Cortex of kidney (tissue), 1 donor: ENCODE data around the gene KLHL26.
"Not testable (repeated sequence)": the region's sequence is repeated elsewhere in the genome, so short reads cannot be mapped to it uniquely, and the experiment has no call there.

Experiments
- DNase-seq: peaks from one replicate; lab custom pipeline; 2025; lab: John Stamatoyannopoulos, UW

KLHL26 gene

DNA sequence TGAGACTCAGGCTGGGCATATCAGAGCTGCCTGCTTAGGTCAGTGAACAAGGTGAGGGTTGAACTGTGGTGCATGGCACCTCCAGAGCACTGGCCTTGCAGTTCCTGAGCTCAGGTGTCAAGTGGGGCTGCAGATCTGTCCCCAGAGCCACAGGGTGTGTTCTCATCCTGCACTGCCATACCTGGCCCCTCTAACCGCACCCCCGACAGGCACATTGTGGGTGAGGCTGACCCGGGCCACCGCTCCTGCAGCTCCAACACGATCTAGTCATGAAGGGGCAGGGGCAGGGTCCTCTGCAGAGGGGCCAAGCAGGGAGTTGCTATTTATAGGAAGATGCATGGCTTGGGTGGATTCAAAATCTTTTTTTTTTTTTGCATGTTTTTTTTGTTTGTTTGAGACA, 30.0 kb downstream of the KLHL26 start:
- DNase-seq, result no peak

GRCh38 chr19:18667531-18668251, 30.9 kb downstream of the KLHL26 start:
- DNase-seq, result no peak

GRCh38 chr19:18668252-18668631, 31.4 kb downstream of the KLHL26 start:
- no peak for DNase-seq

DNA sequence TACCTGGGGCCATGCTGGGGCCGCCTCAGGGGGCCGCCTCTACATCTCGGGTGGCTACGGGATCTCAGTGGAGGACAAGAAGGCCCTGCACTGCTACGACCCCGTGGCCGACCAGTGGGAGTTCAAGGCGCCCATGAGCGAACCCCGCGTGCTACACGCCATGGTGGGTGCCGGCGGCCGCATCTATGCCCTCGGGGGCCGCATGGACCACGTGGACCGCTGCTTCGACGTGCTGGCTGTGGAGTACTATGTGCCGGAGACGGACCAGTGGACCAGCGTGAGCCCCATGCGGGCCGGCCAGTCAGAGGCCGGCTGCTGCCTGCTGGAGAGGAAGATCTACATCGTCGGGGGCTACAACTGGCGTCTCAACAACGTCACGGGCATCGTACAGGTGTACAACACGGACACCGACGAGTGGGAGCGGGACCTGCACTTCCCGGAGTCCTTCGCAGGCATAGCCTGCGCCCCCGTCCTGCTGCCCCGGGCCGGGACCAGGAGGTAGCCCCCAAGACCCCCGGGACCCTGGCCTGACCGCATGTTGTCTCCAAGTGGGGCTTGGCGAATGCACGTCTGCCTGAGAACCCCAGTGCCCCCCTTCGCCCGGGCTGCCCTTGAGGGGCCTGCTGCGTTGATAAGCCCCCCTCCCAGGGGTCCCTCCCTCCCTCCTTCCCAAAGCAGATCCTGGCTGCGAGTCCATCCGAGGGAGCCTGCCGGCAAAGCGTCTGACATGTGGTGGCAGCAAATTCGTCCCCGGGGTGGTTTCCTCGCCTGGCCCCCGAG, 32.1 kb downstream of the KLHL26 start:
- DNase-seq, result no peak

GRCh38 chr19:18669524-18669817, 32.6 kb downstream of the KLHL26 start:
- no peak for DNase-seq

DNA sequence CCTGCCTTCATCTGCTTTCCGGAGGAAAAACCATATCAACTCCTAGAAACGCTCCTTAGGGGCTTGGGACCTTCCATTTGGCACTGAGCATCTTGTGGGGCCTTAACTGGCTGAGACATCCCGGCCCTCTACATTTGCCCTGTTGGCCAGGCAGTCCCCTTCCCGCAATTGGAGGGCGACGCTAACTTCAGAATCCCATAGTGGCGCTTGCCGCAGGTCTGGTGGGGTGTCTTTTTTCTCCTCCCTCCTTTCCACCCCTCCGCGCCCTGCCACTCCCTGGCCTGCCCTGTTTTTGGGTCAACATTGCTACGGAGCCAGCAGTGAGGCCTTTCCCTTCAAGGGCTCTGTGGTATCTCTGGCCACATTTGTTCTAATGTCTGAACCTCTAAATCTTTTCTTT, 33.1 kb downstream of the KLHL26 start:
- DNase-seq, result no peak

GRCh38 chr19:18670312-18670711, 33.5 kb downstream of the KLHL26 start:
- no peak for DNase-seq

DNA sequence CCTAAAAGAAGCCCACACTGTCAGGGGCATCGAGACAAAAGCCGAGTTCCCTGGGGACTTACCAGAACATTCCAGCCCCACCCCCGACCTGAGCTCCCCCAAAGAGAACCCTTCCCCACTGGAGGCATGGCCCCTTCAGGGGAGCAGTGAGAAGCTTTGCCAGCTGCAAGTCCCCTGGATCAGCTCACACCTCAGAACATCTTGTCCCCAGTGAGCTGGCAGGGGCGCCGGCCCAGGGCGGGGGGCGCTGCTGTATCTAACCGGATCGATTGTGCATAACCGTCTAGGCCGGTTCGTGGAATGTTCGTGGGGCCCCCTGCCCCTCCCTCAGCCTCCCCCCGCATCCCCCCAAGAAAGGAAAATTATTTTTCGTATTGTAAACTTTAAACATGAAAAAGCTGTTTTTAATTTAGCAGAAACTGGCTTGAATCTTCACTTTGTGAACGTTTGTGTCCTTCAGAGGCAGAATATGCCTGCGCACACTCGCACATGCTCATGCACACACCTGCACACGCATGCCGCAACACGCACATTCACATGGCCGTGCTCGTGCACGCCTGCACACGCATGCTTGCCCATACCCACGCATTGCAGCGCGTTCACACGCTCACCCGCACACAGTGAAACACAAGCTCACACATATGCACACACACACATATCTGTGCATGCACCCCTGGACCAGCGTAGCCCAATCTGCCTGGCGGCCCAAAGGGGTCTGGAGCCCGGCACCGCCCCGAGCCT, 34.6 kb downstream of the KLHL26 start:
- no peak for DNase-seq

- DNase-seq, result no peak
These were observed 35.2 kb downstream of the KLHL26 start for GRCh38 chr19:18672044-18672451.

- DNase-seq, result no peak
These were observed 35.9 kb downstream of the KLHL26 start for GRCh38 chr19:18672606-18673337.

DNA sequence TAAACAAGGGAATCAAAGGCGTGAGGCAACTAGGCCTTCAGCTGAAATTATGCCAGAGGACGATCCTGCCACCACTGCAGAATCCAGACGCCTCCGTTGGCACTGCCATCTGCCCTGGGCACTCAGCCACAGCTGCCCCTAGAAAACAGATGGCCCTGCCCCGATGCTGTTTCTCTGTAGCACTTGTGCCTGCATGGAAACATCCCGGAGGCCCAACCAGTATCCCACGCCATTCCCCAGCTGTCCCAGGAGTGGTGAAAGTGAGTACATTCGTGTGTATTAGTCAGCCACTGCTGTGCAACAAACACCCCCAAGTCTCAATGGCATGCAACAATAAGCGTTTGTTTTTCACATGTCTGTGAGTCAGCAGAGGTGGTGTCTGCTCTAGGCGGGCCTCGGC, 37.8 kb downstream of the KLHL26 start:
- no peak for DNase-seq

GRCh38 chr19:18675779-18676178, 39.0 kb downstream of the KLHL26 start:
- DNase-seq, result no peak

- no peak for DNase-seq
These were observed 39.9 kb downstream of the KLHL26 start for GRCh38 chr19:18676692-18677091.

DNA sequence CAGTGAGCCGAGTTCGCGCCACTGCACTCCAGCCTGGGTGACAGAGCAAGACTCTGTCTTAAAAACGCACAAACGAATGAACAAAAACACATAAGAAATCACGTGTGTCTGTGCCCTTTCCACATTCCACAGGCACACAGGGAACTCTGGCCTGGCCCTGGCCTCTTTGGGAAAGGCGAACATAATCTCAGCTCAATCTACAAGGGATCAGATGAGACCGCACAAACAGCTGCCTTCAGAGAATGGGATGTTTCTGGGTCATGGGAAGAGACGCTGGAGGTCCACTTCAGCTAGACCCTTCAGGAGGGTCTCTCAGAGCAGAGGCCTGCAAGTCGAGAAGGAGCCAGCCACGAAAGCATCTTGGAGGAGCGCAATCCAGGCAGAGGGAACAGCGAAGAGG, 40.3 kb downstream of the KLHL26 start:
- DNase-seq, result no peak

DNA sequence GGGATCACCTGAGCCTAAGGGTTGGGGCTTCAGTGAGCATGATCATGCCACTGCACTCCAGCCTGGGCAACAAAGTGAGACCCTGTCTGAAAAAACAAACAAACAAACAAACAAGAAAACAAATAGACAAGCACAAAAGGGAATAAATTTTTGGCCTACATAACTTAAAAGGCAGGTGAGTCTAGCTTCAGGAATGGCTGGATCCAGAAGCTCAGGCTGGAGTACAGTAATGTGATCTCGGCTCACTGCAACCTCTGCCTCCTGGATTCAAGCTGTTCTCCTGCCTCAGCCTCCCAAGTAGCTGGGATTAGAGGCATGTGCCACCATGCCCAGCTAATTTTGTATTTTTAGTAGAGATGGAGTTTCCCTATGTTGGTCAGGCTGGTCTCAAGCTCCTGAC, 43.3 kb downstream of the KLHL26 start:
- DNase-seq, result not testable (repeated sequence)

- no peak for DNase-seq
These were observed 45.9 kb downstream of the KLHL26 start for GRCh38 chr19:18682807-18683108.

DNA sequence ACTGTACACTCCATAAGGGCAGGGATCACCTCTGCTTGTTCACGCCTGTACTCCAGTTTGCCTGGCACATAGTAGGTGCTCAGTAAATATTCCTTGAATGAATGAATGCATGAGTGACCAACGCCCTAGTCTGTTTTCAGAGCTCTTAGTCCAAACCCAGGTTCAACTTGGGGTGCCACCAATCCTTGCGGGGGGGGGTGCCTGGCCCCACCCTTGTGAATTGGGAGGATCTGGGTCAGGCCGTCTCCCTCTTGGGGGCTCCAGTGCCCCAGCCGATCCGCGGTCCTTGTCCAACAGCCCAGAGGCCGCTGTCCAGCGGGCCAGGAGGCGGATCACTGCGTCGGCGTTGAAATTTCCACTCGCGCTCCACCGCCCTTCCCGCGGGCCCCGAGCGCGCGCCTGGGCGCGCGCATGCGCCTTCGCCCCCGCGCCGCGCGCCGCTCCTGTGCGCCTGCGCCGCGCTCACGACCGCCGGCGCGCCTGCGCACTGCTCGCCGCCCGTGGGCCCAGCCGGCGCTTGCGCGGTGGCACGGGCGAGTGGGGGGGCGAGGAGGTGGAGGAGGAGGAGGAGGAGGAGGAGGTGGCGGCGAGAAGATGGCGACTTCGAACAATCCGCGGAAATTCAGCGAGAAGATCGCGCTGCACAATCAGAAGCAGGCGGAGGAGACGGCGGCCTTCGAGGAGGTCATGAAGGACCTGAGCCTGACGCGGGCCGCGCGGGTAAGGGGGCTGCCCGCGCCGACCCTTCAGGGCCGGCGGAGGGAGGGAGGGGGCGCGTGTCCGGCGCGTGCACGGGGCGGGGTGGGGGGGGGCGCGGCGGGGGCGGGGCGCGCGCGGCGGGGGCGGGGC, 46.5 kb downstream of the KLHL26 start, which contains the start of gene CRTC1:
Gene CRTC1, plus strand, starts transcription at position 572 of the 849 bp plus-strand sequence. Its CDS starts 23 bp downstream, at position 595.
- no peak for DNase-seq

- no peak for DNase-seq
These were observed 47.3 kb downstream of the KLHL26 start for GRCh38 chr19:18683958-18684641.

- DNase-seq, result no peak
These were observed 47.8 kb downstream of the KLHL26 start for GRCh38 chr19:18684642-18684993.

DNA sequence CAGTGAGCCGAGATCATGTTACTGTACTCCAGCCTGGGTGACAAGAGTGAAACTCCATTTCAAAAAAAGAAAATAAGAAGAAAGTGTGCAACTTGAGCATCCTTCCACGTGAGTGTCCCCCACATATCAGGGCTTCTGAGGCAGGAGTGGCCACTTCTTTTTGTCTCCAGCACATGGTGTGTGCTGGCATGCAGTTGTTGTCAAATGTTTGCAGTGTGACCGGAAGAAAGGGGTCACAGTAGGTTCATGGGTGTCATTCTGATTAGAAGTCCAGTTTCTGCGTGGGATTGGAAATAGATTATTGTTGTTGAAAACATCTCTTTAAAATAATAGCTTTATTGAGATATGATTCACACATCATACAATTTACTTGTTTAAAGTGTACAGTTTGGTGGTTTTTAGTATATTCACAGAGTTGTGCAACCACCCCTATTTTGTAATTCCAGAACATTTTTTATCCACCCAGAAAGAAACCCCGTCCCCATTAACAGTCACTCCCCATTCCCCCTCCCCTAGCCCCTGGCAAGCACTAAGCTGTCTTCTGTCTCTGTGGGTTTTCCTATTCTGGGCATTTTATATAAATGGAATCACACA, 48.9 kb downstream of the KLHL26 start:
- no peak for DNase-seq
